HG02588 (cell line): ENCODE data around the gene UXS1.

Source experiments
- ATAC-seq: cut with Tn5 transposase; IDR thresholded peaks from one replicate; pipeline ENCODE4 v1.9.1; 2021; ENCODE audit warnings: mild to moderate bottlenecking, moderate library complexity; ENCODE audit not compliant: unreplicated experiment

UXS1 gene

GRCh38 chr2:106161938-106162820, 31.9 kb downstream of the UXS1 start:
- ATAC-seq, result no peak

DNA sequence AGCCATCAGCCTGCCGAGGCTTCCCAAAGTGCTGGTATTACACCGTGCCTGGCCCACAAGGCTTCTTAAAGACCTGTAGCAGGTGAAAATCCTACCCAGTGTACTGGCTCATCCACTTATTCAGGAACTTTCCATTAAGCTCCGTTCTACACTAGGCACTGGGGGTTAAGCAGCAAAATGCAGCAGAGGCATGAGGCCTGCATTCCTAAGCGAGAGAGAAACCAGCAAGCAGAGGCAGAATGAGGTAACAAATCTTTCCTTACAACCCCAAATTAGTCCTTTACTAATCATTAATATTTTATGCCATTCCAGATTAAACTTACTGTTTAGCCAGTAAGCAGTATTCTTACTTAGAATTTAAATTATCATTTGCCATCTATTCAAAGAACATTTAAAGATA, 32.8 kb downstream of the UXS1 start:
- no peak for ATAC-seq

GRCh38 chr2:106160786-106161261, 33.3 kb downstream of the UXS1 start:
- peak; percentile 55 for ATAC-seq

DNA sequence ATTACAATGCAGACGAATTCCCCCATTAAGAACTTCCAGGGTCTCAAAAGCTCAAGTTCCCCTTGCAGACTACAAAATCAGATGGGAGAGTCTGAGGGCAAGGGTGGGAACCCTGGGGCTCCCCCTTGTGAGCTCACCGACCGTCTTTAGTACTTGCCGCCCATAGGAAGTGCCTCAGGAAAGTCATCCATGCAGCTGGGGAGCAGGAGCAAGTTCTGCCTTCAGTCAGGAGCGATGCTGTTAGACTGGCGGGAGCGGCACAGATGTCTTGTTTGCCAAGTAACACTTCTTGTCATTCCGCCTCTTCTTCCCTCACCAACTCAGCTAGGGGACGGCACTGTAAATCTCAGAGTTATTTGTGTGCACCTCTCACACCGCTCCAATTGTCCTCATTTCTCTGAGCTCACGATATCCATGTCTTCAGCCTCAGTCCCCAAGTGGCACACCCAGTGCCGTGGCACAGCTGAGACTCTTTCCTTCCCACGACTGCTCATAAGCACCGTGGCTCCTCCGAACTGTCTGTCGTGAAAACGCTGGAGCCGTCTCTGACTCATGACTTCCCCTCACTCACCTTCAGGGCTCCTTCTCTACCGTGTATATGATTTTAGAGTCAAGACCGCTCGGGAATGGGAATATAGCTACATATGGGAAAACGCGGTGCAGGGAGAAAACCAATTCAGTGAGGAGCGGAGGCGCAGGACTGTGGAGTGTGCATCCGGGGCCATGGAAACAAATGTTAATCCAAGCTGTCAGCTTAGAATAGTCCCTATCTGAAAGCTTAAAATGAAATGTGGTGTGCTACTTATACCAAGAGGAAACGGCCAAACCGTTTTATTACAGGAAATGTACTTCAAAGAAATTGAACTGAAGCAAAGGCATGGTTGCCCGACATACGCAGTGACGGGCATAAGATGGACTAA, 34.0 kb downstream of the UXS1 start:
- ATAC-seq, result no peak

- no peak for ATAC-seq
Measured at GRCh38 chr2:106158871-106159270, 35.2 kb downstream of the UXS1 start.

DNA sequence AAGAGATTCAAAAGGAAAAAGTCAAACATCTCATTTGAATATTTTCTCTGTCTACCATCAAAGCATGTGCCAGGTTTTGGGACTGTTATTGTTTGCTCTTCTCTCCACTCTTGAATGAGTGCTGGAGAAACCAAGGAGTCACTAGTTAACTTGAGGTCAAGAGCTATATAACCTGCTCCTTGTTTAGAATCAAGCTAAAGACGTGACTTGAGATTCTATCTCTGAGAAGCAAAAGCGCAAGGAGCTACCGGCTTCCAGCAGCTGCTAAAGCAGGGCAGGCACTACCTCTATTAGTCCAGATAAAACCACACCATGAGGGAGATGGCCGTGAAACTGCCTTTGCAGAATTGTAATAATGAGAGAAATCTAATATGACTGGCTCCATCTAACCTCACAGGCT, 36.0 kb downstream of the UXS1 start:
- ATAC-seq, result no peak

DNA sequence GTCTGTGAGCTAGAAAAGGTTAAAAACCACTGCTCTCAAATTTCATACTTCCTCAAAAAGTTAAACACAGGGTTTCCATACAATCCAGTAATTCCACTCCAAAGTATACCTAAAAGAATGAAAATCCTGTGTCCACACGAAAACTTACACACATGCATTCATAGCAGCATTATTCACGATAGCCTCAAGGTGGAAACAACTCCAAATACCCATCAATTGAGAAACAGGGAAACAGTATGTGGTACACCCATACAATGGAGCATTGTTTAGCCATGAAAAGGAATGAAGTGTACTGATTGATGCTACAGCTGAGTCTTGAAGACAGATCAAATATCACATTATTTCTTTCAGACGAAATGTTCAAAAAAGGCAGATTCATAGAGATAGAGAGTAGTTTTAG, 36.7 kb downstream of the UXS1 start:
- no peak for ATAC-seq

DNA sequence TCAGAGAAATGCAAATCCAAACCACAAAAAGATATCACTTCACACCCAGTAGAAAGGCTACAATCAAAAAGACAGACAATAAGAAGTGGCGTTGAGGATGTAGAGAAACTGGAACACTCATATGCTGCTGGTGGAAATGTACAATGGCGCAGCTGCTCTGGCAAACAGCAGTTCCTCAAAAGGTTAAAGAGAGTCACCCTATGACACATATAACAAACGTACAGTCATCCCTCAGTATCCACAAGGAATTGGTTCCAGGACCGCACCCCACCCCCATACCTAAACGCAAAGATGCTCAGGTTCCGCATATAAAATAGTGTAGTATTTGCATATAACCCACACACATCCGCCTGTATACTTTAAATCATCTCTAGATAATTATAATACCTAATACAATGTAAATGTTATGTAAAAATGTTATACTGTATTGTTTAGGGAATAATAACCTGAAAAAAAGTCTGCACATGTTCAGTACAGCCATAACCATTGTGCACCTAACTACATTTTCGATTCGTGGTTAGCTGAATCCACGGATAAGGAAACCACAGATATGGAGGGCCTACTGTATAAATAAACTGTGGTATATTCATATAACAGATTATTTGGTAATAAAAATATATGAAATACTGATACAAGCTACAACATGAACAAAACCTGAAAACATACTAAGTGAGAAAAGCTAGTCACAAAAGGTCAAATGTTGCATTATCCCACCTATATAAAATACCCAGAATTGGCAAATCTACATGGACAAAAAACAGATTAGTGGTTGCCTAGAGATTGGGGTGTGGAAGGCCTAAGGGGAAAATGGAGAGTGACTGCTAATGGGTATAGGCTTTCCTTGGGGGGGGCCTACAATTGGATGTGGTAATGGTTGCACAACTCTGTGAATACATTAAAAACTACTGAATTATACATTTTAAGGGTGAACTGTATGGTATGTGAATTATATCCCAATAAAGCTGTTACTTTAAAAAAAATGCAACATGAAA, 37.5 kb downstream of the UXS1 start:
- ATAC-seq, result no peak

- ATAC-seq, result no peak
Measured at GRCh38 chr2:106153781-106154180, 40.3 kb downstream of the UXS1 start.

DNA sequence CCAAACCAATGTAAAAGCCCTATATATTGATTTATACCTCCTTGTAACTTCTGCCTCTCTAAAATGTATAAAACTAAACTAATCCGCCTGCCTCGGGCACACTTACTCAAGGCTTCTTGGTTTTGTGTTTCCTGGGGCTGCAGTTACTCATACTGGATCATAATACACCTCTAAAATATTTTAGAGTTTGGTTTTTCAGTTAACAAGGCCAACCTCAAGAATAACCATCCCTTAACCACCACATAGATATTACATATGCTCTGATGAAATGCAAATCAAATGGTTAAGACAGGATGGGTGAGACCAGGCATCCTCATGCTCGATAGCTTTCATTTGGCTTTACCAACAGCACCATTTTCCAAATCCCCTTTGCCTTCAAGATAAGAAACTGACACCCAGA, 46.4 kb downstream of the UXS1 start:
- no peak for ATAC-seq

- ATAC-seq, result no peak
Measured at GRCh38 chr2:106147159-106147558, 46.9 kb downstream of the UXS1 start.

- peak; percentile 54 for ATAC-seq
Measured at GRCh38 chr2:106144621-106145331, 49.3 kb downstream of the UXS1 start.

DNA sequence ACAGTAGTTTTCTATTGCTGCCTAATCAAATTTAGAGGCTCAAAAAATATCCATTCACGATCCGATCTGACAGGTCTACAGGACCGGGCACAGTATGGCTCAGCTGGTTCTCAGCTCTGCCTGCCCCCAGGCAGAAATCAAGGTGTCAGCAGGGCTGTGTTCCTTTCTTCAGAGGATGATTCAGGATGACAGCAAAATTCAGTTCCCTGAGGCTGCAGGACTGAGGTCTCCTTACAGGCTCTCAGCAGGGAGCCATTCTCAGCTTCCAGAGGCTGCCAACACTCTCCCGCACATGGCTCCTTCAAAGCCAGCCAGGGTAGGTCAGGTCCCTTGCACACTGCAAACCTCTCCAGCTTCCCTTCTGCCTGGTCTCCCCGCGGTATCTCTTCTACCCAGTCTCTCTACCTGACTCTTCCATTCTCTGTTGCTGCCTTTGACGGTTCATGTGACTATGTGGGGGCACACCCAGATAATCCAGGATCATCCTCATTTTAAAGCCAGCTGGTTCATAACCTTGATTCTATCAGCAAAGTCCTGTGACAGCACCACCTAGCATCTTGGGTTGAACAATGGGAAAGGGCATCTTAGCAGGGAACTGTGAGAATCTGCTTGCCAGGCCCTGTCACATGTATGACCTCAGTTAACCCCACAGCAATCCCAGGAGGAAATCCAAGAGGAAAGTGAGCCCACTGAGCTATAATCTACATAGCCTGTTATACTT, 50.4 kb downstream of the UXS1 start:
- ATAC-seq, result no peak

DNA sequence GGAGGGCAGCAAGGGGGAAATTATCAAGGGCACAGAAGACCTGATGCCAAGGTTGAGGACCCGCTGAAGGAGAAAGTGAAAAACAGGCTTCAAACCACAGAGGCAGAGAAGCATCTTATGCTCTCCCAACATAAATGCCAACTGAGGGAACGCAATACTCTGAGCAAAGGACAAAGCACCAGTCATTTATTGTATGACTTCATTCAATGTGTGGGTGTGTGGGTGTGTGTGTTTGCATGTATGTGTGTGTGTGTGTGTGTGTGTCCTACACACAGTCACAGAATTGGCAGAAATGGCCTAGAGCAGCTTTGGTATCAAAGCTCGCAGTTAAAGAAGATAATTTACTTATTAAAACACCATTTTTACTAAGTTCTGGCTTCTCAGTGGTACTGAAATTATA, 51.4 kb downstream of the UXS1 start:
- ATAC-seq, result no peak

DNA sequence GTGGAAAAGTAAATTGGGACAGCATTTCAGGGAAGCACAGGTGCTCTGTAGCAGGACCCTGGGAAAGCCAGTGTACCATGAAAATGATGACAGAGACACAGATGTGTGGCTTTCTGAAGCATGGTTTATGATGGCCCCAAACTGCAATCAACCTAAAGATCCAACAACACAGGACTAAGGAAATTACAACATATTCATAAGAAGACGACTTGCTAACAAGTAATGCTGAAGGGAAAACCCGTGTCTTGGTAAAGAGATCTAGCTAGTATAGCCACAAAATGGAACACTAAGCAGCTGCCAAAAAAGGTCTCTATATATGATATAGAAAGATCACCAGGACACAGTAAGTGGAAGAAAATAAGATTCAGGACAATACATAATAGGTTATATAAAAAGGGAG, 53.2 kb downstream of the UXS1 start:
- no peak for ATAC-seq

DNA sequence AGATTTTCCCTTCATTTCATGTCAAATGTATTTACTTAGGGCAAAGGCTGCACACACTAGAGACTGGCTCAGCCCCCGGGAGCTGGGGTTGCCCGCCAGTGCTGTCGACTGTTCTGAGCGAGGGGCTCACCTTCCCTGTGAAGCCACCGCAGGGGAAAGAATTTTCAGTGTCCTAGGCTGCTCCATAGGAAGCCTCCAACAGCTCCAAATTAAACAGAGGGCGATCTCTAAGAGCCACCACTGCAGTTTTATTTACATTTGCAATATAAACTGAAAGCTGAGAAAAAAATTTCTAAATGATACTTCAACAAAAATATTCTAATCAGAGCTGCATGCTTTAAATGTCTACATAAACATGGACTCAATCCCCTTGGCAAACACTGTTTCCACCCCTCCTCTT, 54.0 kb downstream of the UXS1 start:
- no peak for ATAC-seq

GRCh38 chr2:106139238-106139935, 54.7 kb downstream of the UXS1 start:
- ATAC-seq, result no peak

DNA sequence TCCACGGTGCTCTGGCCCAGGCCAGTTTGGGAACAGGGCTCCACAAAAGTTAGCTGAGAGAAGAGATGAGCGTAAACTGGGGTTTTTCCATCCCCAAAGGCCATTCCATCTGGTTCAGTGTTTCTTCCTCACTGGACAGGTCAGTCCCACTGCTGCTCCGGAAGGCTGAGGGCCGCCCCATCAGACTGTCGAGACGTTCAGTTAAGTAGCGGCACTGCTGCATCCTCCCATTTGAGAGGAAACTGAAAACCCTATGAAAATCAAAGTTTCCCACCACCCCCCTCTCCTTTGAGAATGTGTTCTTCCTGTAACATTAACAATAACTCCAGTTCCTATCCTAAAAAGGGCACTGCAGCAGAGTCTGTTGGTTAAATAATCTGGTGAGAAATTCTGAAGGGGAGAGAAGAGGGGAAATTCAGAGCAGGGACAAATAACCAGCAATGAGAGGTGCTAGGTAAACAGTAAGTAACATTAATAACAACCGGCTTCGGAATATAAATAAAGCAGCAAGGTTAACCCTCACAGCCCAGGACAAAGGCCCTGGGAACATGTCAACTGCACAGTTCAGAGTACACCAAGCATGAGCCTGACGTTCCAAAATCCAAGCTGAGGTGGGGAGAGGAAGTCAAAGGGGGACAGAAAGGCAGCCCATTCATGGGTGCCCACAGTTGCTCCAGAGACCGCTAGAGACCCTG, 55.4 kb downstream of the UXS1 start:
- ATAC-seq, result no peak
